Chondrocyte (in vitro differentiated cells): ENCODE measurements around the gene ANO6. TPM values are rescaled to one million over a fixed set of nuclear protein-coding genes. Genes with fewer than 3 reads are reported as not detected.
"Not testable (repeated sequence)": the region's sequence is repeated elsewhere in the genome, so short reads cannot be mapped to it uniquely, and the experiment has no call there.

Source experiments
- DNase-seq: peaks from one replicate; pipeline ENCODE4 v3.0.0; 2021; ENCODE audit warnings: mixed read lengths, low spot score
- H3K27ac Mint-ChIP-seq: one replicate; pipeline ENCODE4 v1.8.0; 2021; ENCODE audit warnings: mild to moderate bottlenecking, moderate library complexity, mixed read lengths; ENCODE audit not compliant: unreplicated experiment
- H3K27me3 Mint-ChIP-seq: 2 replicates; pipeline ENCODE4 v1.8.0; 2021; ENCODE audit warnings: low read depth, mixed read lengths
- H3K36me3 Mint-ChIP-seq: 2 replicates; pipeline ENCODE4 v1.8.0; 2021; ENCODE audit warnings: low read depth, mixed read lengths
- H3K4me1 Mint-ChIP-seq: 2 replicates; pipeline ENCODE4 v1.8.0; 2021; ENCODE audit warnings: low read depth, mild to moderate bottlenecking, mixed read lengths
- H3K4me3 Mint-ChIP-seq: one replicate; pipeline ENCODE4 v1.8.0; 2021; ENCODE audit warnings: mild to moderate bottlenecking, moderate library complexity, mixed read lengths; ENCODE audit not compliant: unreplicated experiment
- H3K9me3 Mint-ChIP-seq: 2 replicates; pipeline ENCODE4 v1.8.0; 2021; ENCODE audit warnings: low read depth, mixed read lengths
- total RNA-seq: library from RNA; stranded (reverse); gene quantifications from 3 replicates; pipeline ENCODE4 v1.2.1, GENCODE V29; 2021
- TF ChIP-seq, protein P1 (sequence below): fragments of 200-600 bp; sonication (generic); IDR thresholded peaks from 2 replicates; pipeline ENCODE4 v1.5.0; 2021; ENCODE audit warnings: antibody characterized with exemption, mild to moderate bottlenecking, moderate library complexity

ANO6 gene
- total RNA-seq, 1 donor from 2014 or later = 75.8 TPM

DNA sequence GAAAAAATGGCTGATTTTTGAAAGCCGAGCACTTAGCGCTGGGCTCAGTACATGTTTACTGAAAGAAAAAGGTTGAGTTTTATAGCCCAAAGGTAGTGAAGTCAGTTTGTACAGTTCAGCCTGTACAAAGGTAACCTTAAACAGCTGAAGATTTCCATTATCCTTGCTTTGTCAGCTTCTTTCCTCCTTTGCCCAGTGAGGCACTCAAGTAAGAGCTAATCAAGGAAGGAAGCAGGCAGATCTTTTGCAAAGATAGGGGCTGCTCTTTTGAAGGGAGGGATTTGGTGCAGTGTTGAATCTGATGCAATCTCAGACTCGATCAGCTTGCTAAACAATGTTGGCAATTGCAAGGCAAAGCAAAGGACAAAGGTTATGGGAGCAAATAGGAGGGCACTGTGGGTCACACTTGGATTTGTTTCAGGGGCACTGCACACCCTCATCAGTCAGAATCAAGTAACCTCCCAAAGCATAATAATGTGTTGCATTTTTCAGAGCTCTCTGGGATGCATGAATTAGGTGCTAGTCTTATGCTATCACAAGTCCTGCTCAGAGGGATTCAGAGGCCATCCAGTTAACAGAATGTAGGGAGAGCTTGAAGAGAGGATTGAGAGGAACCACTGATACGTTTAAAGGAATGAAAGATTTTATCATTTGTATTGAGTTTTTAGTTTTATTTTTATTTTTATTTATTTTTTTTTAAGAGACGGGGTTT lies 44.4 kb downstream of the ANO6 start:
- no peaks in the 10 kb centered on the region for H3K9me3 Mint-ChIP-seq
- H3K4me3 Mint-ChIP-seq = no peak overlapping the region
- DNase-seq = no peak
- peaks cover 36% of the 10 kb centered on the region for H3K4me1 Mint-ChIP-seq
- H3K27ac Mint-ChIP-seq = peak overlapping the region; percentile 2
- TF ChIP-seq, protein P1, sequence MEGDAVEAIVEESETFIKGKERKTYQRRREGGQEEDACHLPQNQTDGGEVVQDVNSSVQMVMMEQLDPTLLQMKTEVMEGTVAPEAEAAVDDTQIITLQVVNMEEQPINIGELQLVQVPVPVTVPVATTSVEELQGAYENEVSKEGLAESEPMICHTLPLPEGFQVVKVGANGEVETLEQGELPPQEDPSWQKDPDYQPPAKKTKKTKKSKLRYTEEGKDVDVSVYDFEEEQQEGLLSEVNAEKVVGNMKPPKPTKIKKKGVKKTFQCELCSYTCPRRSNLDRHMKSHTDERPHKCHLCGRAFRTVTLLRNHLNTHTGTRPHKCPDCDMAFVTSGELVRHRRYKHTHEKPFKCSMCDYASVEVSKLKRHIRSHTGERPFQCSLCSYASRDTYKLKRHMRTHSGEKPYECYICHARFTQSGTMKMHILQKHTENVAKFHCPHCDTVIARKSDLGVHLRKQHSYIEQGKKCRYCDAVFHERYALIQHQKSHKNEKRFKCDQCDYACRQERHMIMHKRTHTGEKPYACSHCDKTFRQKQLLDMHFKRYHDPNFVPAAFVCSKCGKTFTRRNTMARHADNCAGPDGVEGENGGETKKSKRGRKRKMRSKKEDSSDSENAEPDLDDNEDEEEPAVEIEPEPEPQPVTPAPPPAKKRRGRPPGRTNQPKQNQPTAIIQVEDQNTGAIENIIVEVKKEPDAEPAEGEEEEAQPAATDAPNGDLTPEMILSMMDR = no peak
- peaks cover 2% of the 10 kb centered on the region for H3K36me3 Mint-ChIP-seq
- no peaks in the 10 kb centered on the region for H3K27me3 Mint-ChIP-seq

DNA sequence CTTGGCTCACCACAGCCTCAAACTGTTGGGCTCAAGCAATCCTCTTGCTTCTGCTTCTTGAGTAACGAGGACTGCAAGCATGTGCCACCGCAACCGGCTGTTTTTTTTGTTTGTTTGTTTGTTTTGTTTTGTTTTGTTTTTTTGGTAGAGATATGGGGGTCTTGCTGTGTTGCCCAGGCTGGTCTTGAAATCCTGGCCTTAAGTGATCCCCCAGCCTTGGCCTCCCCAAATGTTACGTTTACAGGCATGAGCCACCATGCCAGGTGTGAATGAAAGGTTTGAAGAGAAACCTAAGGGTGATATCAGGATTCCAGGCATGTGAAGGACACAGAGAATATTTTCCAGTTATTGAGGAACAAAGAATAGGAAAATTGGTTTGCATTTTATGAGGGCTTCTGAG lies 45.0 kb downstream of the ANO6 start:
- TF ChIP-seq, protein P1 = no peak
- Mint-ChIP-seq H3K27me3 (no peaks in the 10 kb centered on the region), H3K4me3 (no peak overlapping the region), H3K4me1 (peaks cover 34% of the 10 kb centered on the region), H3K36me3 (peaks cover 2% of the 10 kb centered on the region), H3K9me3 (no peaks in the 10 kb centered on the region), H3K27ac (no peak overlapping the region)
- DNase-seq = no peak

DNA sequence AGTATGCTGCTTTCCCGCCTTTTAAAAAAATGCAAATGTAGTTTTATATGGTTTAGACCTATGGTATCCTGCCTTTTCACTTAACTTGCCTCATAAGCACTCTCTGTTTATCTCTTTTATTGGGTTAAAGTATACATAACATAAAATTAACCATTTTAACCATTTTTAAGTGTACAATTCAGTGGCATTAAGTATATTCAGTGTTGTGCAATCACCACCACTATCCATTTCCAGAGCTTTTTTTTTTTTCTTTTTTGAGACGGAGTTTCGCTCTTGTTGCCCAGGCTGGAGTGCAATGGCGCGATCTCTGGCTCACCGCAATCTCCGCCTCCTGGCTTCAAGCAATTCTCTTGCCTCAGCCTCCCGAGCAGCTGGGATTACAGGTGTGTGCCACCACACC lies 46.3 kb downstream of the ANO6 start:
- H3K4me1 Mint-ChIP-seq = peaks cover 31% of the 10 kb centered on the region
- H3K4me3 Mint-ChIP-seq, DNase-seq, H3K9me3 Mint-ChIP-seq, H3K36me3 Mint-ChIP-seq, H3K27ac Mint-ChIP-seq, H3K27me3 Mint-ChIP-seq: not testable (repeated sequence)

DNA sequence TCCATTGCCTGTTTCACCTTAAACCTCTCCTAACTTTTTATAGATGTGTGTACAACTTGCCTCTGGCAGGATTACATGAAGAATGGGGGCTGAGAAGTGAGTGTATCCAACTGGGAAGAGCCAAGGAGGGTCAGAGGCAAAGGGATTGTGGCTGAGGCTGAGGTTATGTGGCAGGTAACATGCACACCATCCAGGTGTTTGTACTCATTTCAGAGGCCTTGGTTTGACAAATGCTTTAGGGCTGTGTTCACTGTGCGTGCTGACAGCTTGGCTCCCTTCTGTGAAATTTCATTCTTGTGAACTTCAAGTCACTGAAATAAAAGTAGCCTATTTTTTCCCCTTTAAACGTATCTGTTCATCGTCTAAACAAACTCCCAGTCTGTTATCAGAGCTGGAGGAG lies 47.7 kb downstream of the ANO6 start:
- H3K27me3 Mint-ChIP-seq = no peaks in the 10 kb centered on the region
- peaks cover 29% of the 10 kb centered on the region for H3K4me1 Mint-ChIP-seq
- H3K9me3 Mint-ChIP-seq = no peaks in the 10 kb centered on the region
- DNase-seq = no peak
- no peak overlapping the region for H3K27ac Mint-ChIP-seq
- H3K36me3 Mint-ChIP-seq = no peaks in the 10 kb centered on the region
- TF ChIP-seq, protein P1 = no peak
- no peak overlapping the region for H3K4me3 Mint-ChIP-seq

DNA sequence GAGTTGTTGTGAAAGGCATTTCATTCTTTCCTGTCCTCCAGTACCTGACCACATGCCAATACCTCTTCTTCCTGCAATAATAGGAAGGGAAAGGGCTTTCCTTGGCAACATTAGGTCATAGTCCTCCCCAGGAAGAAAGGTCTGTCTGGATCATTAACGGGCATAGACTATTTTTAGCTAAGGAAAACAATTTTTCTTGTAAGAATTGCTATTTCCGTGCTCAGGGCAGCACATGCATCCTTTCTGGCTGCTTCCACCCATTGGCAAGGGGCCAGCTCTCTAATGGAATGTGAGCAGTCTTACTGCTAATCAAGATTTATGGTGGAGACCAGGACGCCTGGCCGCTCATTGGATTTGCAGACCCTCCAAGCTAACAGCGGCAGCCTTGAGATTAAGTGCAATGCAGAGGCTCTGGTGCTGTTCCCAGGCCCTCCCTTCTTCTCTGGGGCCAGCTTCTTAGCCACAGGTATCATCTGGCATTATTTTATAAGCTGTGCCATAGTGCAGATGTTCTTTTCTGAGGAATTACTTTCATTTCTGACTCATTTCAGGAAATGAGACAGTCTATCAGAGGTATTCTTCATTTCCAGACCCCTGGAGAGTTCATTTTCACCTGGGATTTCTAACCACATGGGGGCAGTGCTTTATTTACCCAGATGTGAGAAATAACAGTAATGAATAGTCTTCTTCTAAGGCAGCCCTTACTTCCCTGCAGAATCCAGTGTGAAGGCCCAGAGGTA lies 52.9 kb downstream of the ANO6 start:
- peaks cover 46% of the 10 kb centered on the region for H3K4me1 Mint-ChIP-seq
- peak overlapping the region; percentile 31 for H3K4me3 Mint-ChIP-seq
- no peaks in the 10 kb centered on the region for H3K27me3 Mint-ChIP-seq
- peak overlapping the region; percentile 93 for H3K27ac Mint-ChIP-seq
- TF ChIP-seq, protein P1 = peak; percentile 81
- H3K36me3 Mint-ChIP-seq = no peaks in the 10 kb centered on the region
- H3K9me3 Mint-ChIP-seq = no peaks in the 10 kb centered on the region
- DNase-seq = peak; percentile 92
